H9 (cell line): ENCODE measurements around the gene TGM5. TPM values are rescaled to one million over a fixed set of nuclear protein-coding genes. Genes with fewer than 3 reads are reported as not detected.

Experiments
- DNase-seq: peaks from one replicate; pipeline ENCODE4 v3.0.0-alpha.2; 2017
- H2AFZ ChIP-seq: one replicate; pipeline ENCODE4 v1.6.1; 2013; ENCODE audit warnings: mild to moderate bottlenecking, low read length, control low read depth, moderate library complexity
- H2AK5ac ChIP-seq: 2 replicates; pipeline ENCODE4 v1.6.1; 2013; ENCODE audit warnings: low read length, control low read depth, mixed read lengths; ENCODE audit not compliant: insufficient read length
- H2BK120ac ChIP-seq: one replicate; pipeline ENCODE4 v1.6.1; 2013; ENCODE audit warnings: low read depth, mild to moderate bottlenecking, low read length, control low read depth, inconsistent platforms; ENCODE audit not compliant: poor library complexity, severe bottlenecking
- H2BK12ac ChIP-seq: 2 replicates; pipeline ENCODE4 v1.6.1; 2013; ENCODE audit warnings: low read length, control low read depth, mixed read lengths, low read depth; ENCODE audit not compliant: insufficient read length
- H2BK15ac ChIP-seq: 2 replicates; pipeline ENCODE4 v1.6.1; 2013; ENCODE audit warnings: low read depth, low read length, control low read depth
- H2BK20ac ChIP-seq: one replicate; pipeline ENCODE4 v1.6.1; 2013; ENCODE audit warnings: low read depth, mild to moderate bottlenecking, low read length, control low read depth, inconsistent platforms; ENCODE audit not compliant: poor library complexity, severe bottlenecking
- H2BK5ac ChIP-seq: 2 replicates; pipeline ENCODE4 v1.6.1; 2013; ENCODE audit warnings: low read length, control low read depth, mixed read lengths; ENCODE audit not compliant: insufficient read length
- H3K14ac ChIP-seq: 2 replicates; pipeline ENCODE4 v1.6.1; 2013; ENCODE audit warnings: low read length, control low read depth; ENCODE audit not compliant: insufficient read depth
- H3K18ac ChIP-seq: 2 replicates; pipeline ENCODE4 v1.6.1; 2013; ENCODE audit warnings: low read depth, mild to moderate bottlenecking, mixed read lengths, low read length, control low read depth; ENCODE audit not compliant: insufficient read length
- H3K23ac ChIP-seq: 2 replicates; pipeline ENCODE4 v1.6.1; 2013; ENCODE audit warnings: low read length, control low read depth, mixed read lengths, low read depth; ENCODE audit not compliant: insufficient read length
- H3K23me2 ChIP-seq: 2 replicates; pipeline ENCODE4 v1.6.1; 2013; ENCODE audit warnings: low read depth, mild to moderate bottlenecking, mixed read lengths, low read length, control low read depth; ENCODE audit not compliant: insufficient read length, poor library complexity, severe bottlenecking
- H3K27ac ChIP-seq: 2 replicates; pipeline ENCODE4 v1.5.1; 2013; ENCODE audit warnings: low read length, control low read depth, mixed read lengths, low read depth; ENCODE audit not compliant: insufficient read length
- H3K27me3 ChIP-seq: 2 replicates; pipeline ENCODE4 v1.6.1; 2013; ENCODE audit warnings: low read length, control low read depth, inconsistent platforms; ENCODE audit not compliant: insufficient read depth
- H3K4ac ChIP-seq: 2 replicates; pipeline ENCODE4 v1.6.1; 2013; ENCODE audit warnings: low read depth, mild to moderate bottlenecking, control low read depth, inconsistent platforms, low read length, moderate library complexity
- H3K4me1 ChIP-seq: 2 replicates; pipeline ENCODE4 v1.6.1; 2013; ENCODE audit warnings: low read length, control low read depth, inconsistent platforms; ENCODE audit not compliant: insufficient read depth
- H3K4me2 ChIP-seq: 2 replicates; pipeline ENCODE4 v1.6.1; 2013; ENCODE audit warnings: low read length, control low read depth, mixed read lengths; ENCODE audit not compliant: insufficient read length, insufficient read depth
- H3K56ac ChIP-seq: 2 replicates; pipeline ENCODE4 v1.6.1; 2013; ENCODE audit warnings: low read depth, mild to moderate bottlenecking, mixed read lengths, low read length, control low read depth; ENCODE audit not compliant: insufficient read length
- H3K79me1 ChIP-seq: 2 replicates; pipeline ENCODE4 v1.6.1; 2013; ENCODE audit warnings: low read depth, mild to moderate bottlenecking, moderate library complexity, low read length, control low read depth, inconsistent platforms; ENCODE audit not compliant: insufficient read depth, poor library complexity, severe bottlenecking
- H3K79me2 ChIP-seq: 2 replicates; pipeline ENCODE4 v1.6.1; 2013; ENCODE audit warnings: low read length, control low read depth, inconsistent platforms; ENCODE audit not compliant: insufficient read depth
- H3K9ac ChIP-seq: 2 replicates; pipeline ENCODE4 v1.6.1; 2013; ENCODE audit warnings: low read length, control low read depth, mixed read lengths; ENCODE audit not compliant: insufficient read length; ENCODE audit errors: extremely low read depth
- H3K9me3 ChIP-seq: one replicate; pipeline ENCODE4 v1.6.1; 2013; ENCODE audit warnings: low read depth, low read length, inconsistent platforms; ENCODE audit not compliant: control insufficient read depth
- H3T11ph ChIP-seq: one replicate; pipeline ENCODE4 v1.6.1; 2013; ENCODE audit warnings: mild to moderate bottlenecking, low read length, control low read depth, inconsistent platforms
- H4K20me1 ChIP-seq: one replicate; pipeline ENCODE4 v1.6.1; 2013; ENCODE audit not compliant: control insufficient read depth, insufficient read length, insufficient read depth
- H4K5ac ChIP-seq: 2 replicates; pipeline ENCODE4 v1.6.1; 2013; ENCODE audit warnings: low read depth, mild to moderate bottlenecking, mixed read lengths, low read length, control low read depth; ENCODE audit not compliant: insufficient read length
- H4K8ac ChIP-seq: replicated peaks from 2 replicates; pipeline ENCODE4 v1.6.1; 2013; ENCODE audit warnings: low read length, control low read depth, mixed read lengths, low read depth; ENCODE audit not compliant: insufficient read length
- H4K91ac ChIP-seq: 2 replicates; pipeline ENCODE4 v1.6.1; 2013; ENCODE audit warnings: low read depth, mild to moderate bottlenecking, moderate library complexity, mixed read lengths, low read length, control low read depth; ENCODE audit not compliant: insufficient read length
- H3K27ac Mint-ChIP-seq, 3 experiments: 2 replicates in 2 of 3; 3 replicates in 1 of 3; pipeline ENCODE4 v1.8.0; 2020 to 2021; ENCODE audit warnings: mixed read lengths in 3 of 3, mild to moderate bottlenecking in 1 of 3, moderate library complexity in 1 of 3
- H3K27me3 Mint-ChIP-seq: 2 replicates; pipeline ENCODE4 v1.8.0; 2021; ENCODE audit warnings: low read depth, mild to moderate bottlenecking, moderate library complexity, mixed read lengths
- H3K36me3 Mint-ChIP-seq, 3 experiments: 2 replicates in 2 of 3; 3 replicates in 1 of 3; pipeline ENCODE4 v1.8.0; 2020 to 2021; ENCODE audit warnings: low read depth in 3 of 3, mixed read lengths in 3 of 3; ENCODE audit not compliant: insufficient read depth in 1 of 3
- H3K4me1 Mint-ChIP-seq, 2 experiments: 2 replicates each; pipeline ENCODE4 v1.8.0; 2020; ENCODE audit warnings: mixed read lengths in 2 of 2
- H3K4me3 Mint-ChIP-seq, 2 experiments: 2 replicates in 1 of 2; 3 replicates in 1 of 2; pipeline ENCODE4 v1.8.0; 2020 to 2021; ENCODE audit warnings: mild to moderate bottlenecking in 2 of 2, mixed read lengths in 2 of 2, moderate library complexity in 1 of 2
- H3K9me3 Mint-ChIP-seq, 2 experiments: 2 replicates in 1 of 2; 3 replicates in 1 of 2; pipeline ENCODE4 v1.8.0; 2020; ENCODE audit warnings: mild to moderate bottlenecking in 2 of 2, mixed read lengths in 2 of 2, moderate library complexity in 1 of 2
- total RNA-seq: library from RNA; stranded (reverse); gene quantifications from 2 replicates; pipeline ENCODE4 v1.2.1, GENCODE V29; 2021
- TF ChIP-seq, protein P1 (sequence below): fragments of 200-600 bp; sonication (generic); conservative IDR thresholded peaks from 3 replicates; pipeline ENCODE4 v1.8.0; 2021; ENCODE audit warnings: antibody characterized with exemption, mild to moderate bottlenecking

TGM5 gene
- total RNA-seq, 1 experiment from 2014 or later: not detected

DNA sequence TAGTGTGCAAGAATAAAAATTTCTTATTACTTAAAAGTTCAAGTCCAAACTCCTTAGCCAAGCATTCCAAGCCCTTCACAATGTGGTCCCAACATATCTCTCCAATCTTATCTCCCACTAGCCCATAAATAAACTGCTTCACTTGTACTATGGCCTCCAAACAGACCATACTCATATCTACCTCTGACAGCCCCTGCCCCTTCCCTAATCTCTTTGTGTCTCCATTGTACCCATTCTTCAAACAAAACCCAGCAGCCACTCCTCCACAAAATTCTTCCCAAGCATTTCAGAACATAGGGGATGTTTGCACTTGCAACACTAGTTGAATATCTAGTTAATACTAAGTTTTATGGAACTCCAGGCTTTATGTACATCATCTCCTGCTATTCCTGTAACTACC is 33.2 kb upstream of the TGM5 start:
- Histone ChIP-seq H2BK5ac (no peak overlapping the region), H2BK20ac (no peak overlapping the region), H4K20me1 (peaks cover 3% of the 10 kb centered on the region), H4K91ac (no peak overlapping the region), H3K27ac (no peak overlapping the region), H2BK12ac (no peak overlapping the region), H3K4ac (no peak overlapping the region), H3K23me2 (no peaks in the 10 kb centered on the region), H3T11ph (no peak overlapping the region), H3K79me1 (no peaks in the 10 kb centered on the region), H3K4me1 (no peaks in the 10 kb centered on the region; the same call in 1 of the 2 replicates), H3K14ac (no peak overlapping the region), H4K5ac (no peak overlapping the region), H2AK5ac (no peak overlapping the region), H2BK15ac (no peak overlapping the region), H3K79me2 (no peaks in the 10 kb centered on the region), H2AFZ (no peak overlapping the region), H4K8ac (no peak overlapping the region), H3K9me3 (no peaks in the 10 kb centered on the region), H3K27me3 (no peaks in the 10 kb centered on the region; the same call in 1 of the 2 replicates), H3K9ac (no peak overlapping the region), H3K23ac (no peak overlapping the region), H2BK120ac (no peak overlapping the region), H3K18ac (no peak overlapping the region), H3K56ac (no peak overlapping the region), H3K4me2 (no peak overlapping the region)
- H3K36me3 Mint-ChIP-seq: no peaks in the 10 kb centered on the region
- TF ChIP-seq, protein P1, sequence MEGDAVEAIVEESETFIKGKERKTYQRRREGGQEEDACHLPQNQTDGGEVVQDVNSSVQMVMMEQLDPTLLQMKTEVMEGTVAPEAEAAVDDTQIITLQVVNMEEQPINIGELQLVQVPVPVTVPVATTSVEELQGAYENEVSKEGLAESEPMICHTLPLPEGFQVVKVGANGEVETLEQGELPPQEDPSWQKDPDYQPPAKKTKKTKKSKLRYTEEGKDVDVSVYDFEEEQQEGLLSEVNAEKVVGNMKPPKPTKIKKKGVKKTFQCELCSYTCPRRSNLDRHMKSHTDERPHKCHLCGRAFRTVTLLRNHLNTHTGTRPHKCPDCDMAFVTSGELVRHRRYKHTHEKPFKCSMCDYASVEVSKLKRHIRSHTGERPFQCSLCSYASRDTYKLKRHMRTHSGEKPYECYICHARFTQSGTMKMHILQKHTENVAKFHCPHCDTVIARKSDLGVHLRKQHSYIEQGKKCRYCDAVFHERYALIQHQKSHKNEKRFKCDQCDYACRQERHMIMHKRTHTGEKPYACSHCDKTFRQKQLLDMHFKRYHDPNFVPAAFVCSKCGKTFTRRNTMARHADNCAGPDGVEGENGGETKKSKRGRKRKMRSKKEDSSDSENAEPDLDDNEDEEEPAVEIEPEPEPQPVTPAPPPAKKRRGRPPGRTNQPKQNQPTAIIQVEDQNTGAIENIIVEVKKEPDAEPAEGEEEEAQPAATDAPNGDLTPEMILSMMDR: no peak
- H3K27ac Mint-ChIP-seq: no peak overlapping the region
- H3K27me3 Mint-ChIP-seq: no peaks in the 10 kb centered on the region; the same call in none of the 2 replicates
- H3K4me1 Mint-ChIP-seq: peaks cover 13 to 14% of the 10 kb centered on the region in 2 experiments
- no peaks in the 10 kb centered on the region for H3K9me3 Mint-ChIP-seq
- DNase-seq: no peak
- H3K4me3 Mint-ChIP-seq: no peak overlapping the region; a peak in 1 of 5 replicates
